KOPT-K1 (cell line): ENCODE measurements around the gene FBXO17.
"Not testable (repeated sequence)": the region's sequence is repeated elsewhere in the genome, so short reads cannot be mapped to it uniquely, and the experiment has no call there.

ENCODE experiments used
- H3K27ac ChIP-seq: fragments of 200-600 bp; sonication (generic); 2 replicates; pipeline ENCODE4 v1.5.1; 2016; ENCODE audit warnings: antibody characterized with exemption, mild to moderate bottlenecking, low read depth, low read length; ENCODE audit not compliant: poor library complexity, severe bottlenecking
- H3K36me3 ChIP-seq: fragments of 200-600 bp; sonication (generic); 2 replicates; pipeline ENCODE4 v1.5.1; 2017; ENCODE audit warnings: antibody characterized with exemption, mild to moderate bottlenecking, low read length, moderate library complexity; ENCODE audit not compliant: insufficient read depth
- H3K9me3 ChIP-seq: fragments of 200-600 bp; sonication (generic); 2 replicates; pipeline ENCODE4 v1.5.1; 2017; ENCODE audit warnings: antibody characterized with exemption, low read length, mild to moderate bottlenecking; ENCODE audit not compliant: insufficient read depth, poor library complexity, severe bottlenecking

The FBXO17 gene

DNA sequence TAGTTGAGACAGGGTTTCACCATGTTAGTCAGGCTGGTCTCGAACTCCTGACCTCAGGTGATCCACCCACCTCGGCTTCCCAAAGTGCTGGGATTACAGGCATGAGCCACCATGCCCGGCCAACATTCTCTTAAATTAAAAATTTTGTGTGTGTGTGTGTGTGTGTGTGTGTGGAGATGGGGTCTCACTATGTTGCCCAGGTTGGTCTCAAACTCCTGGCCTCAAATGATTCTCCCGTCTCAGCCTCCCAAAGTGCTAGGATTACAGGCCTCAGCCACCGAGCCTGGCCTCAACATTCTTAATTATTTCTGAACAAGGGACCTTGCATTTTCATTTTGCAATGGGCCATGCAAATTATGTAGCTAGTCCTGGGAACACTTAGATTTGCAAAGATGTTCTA is 9.4 kb downstream of the FBXO17 start:
- not testable (repeated sequence) for H3K36me3 ChIP-seq, H3K27ac ChIP-seq

GRCh38 chr19:38964738-38965137 is 10.8 kb downstream of the FBXO17 start:
- no peaks in the 10 kb centered on the region for H3K36me3 ChIP-seq
- H3K9me3 ChIP-seq = no peaks in the 10 kb centered on the region
- H3K27ac ChIP-seq = no peak overlapping the region

More for the DNA sequence above, 9.4 kb downstream of the FBXO17 start:
- H3K9me3 ChIP-seq = not testable (repeated sequence)

- H3K36me3 ChIP-seq = no peaks in the 10 kb centered on the region
- H3K9me3 ChIP-seq = no peaks in the 10 kb centered on the region
- no peak overlapping the region for H3K27ac ChIP-seq
Observed at GRCh38 chr19:38959618-38960017, 15.9 kb downstream of the FBXO17 start.

- H3K27ac ChIP-seq = no peak overlapping the region
- no peaks in the 10 kb centered on the region for H3K9me3 ChIP-seq
- H3K36me3 ChIP-seq = no peaks in the 10 kb centered on the region
Observed at GRCh38 chr19:38958301-38958700, 17.2 kb downstream of the FBXO17 start.

- Histone ChIP-seq H3K36me3 (no peaks in the 10 kb centered on the region), H3K27ac (no peak overlapping the region), H3K9me3 (no peaks in the 10 kb centered on the region)
Observed at GRCh38 chr19:38956264-38956663, 19.3 kb downstream of the FBXO17 start.

- Histone ChIP-seq H3K36me3 (no peaks in the 10 kb centered on the region), H3K27ac (no peak overlapping the region), H3K9me3 (no peaks in the 10 kb centered on the region)
Observed at GRCh38 chr19:38953677-38954076, 21.9 kb downstream of the FBXO17 start.

DNA sequence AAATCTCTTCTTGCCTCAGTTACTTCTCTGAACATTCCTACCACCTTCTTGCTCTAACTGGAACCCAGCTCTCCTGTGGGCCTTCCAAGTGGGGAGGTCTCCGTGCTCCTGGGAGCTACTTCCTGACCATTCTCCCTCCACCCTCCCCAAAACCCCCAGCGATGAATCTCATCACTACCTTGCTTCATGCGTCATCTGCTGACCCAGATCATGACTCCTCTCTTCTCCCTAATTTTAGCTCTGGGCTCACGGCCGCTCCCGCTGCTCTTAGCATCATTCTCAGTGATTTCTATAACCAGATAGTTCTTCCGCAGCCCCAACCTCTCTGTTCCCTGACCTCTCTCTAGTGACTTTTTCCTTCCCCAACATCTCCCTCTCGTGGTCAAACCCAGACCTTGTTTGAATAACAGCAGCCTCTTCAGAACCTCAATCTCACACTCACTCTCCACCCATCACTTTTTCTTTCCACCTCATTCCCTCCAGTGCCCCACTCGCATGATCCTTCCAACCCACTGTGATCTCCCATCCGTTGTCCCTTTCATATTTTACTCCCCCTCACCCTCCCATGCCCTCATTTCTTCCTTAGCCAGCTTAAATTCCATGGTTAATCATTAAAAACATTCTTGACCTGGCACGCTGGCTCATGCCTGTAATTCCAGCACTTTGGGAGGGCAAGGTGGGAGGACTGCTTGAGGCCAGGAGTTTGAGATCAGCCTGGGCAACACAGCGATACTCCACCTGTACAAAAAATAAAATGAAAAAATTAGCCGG is 23.0 kb downstream of the FBXO17 start:
- Histone ChIP-seq H3K9me3 (no peaks in the 10 kb centered on the region), H3K27ac (no peak overlapping the region), H3K36me3 (no peaks in the 10 kb centered on the region)

- Histone ChIP-seq H3K27ac (no peak overlapping the region), H3K36me3 (no peaks in the 10 kb centered on the region), H3K9me3 (no peaks in the 10 kb centered on the region)
Observed at GRCh38 chr19:38951187-38951586, 24.4 kb downstream of the FBXO17 start.

GRCh38 chr19:38949580-38950367 is 25.8 kb downstream of the FBXO17 start:
- Histone ChIP-seq H3K9me3 (no peaks in the 10 kb centered on the region), H3K27ac (no peak overlapping the region), H3K36me3 (no peaks in the 10 kb centered on the region)

- Histone ChIP-seq H3K27ac (no peak overlapping the region), H3K9me3 (peaks cover 4% of the 10 kb centered on the region), H3K36me3 (no peaks in the 10 kb centered on the region)
Observed at GRCh38 chr19:38946229-38947010, 29.1 kb downstream of the FBXO17 start.

DNA sequence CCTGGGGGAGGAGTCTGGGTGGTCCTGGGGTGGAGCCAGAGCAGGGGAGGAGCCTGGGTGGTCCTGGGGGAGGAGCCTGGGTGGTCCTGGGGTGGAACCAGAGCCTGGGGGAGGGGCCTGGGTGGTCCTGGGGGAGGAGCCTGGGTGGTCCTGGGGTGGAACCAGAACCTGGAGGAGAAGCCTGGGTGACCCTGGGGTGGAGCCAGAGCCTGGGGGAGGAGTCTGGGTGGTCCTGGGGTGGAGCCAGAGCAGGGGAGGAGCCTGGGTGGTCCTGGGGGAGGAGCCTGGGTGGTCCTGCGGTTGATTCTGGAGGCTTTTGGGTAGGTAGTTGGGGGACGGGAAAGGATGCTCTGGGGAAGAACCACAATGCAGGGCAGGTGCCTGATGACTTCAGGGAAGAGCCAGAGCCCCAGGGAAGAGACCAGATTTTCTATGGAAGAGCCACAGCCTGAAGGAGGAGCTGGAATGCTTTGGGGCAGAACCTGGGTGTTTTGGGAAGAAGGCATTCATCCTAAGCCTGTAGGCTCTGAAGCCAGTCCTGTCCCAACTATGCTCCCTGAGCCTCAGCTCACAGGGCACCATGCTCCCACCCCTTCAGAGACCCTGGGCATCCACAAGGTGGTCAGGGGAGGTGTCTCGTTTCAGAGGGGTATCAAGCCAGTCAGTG is 29.8 kb downstream of the FBXO17 start:
- no peak overlapping the region for H3K27ac ChIP-seq

DNA sequence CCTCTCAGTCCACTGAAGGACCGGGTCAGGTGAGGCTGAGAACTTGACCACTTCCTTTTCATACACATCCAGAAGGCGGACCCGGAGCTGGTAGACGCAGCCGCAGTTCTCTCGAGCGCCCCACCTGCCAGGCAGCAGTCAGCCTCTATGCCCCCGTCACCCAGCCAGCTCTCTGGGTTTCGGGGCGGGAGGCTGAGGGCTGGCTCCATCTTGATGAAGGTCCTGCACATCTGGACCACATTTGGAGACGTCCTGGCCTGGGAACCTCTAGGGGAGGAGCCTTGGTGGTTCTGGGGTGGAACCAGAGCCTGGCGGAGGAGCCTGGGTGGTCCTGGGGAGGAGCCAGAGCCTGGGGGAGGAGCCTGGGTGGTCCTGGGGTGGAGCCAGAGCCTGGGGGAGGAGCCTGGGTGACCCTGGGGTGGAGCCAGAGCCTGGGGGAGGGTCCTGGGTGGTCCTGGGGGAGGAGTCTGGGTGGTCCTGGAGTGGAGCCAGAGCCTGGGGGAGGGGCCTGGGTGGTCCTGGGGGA is 30.5 kb downstream of the FBXO17 start:
- H3K36me3 ChIP-seq = no peaks in the 10 kb centered on the region
- H3K9me3 ChIP-seq = peaks cover 16% of the 10 kb centered on the region
- no peak overlapping the region for H3K27ac ChIP-seq

More for the DNA sequence above, 29.8 kb downstream of the FBXO17 start:
- H3K9me3 ChIP-seq = peaks cover 9% of the 10 kb centered on the region
- no peaks in the 10 kb centered on the region for H3K36me3 ChIP-seq

- Histone ChIP-seq H3K9me3 (peaks cover 20% of the 10 kb centered on the region), H3K36me3 (no peaks in the 10 kb centered on the region), H3K27ac (no peak overlapping the region)
Observed at GRCh38 chr19:38942471-38943181, 32.9 kb downstream of the FBXO17 start.

GRCh38 chr19:38941979-38942378 is 33.6 kb downstream of the FBXO17 start:
- Histone ChIP-seq H3K27ac (no peak overlapping the region), H3K9me3 (peaks cover 20% of the 10 kb centered on the region), H3K36me3 (no peaks in the 10 kb centered on the region)
